ENCODE data around the gene APLNR. TPM values are rescaled to one million over a fixed set of nuclear protein-coding genes. Genes with fewer than 3 reads are reported as not detected.

The APLNR gene
- total RNA-seq, 2 donors from 2014 or later, result 6.3 to 13.6 TPM

DNA sequence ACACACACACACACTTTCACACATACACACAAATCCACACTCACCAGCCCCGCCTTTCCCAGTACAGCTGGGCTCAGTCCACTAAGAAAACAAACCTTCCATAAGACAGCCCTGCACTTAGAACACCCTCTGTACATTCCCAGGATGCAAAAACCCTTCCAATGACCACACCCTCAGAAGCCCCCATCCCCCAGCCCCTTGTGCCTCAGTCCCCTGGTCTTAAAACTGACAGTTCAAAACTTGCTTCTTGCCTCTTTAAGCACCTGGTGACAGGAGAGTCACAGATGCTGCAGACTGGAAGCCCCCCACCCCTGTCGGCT is 23.0 kb downstream of the APLNR start:
- Histone ChIP-seq H3K9me3 (no peaks in the 10 kb centered on the region), H3K27ac (no peak overlapping the region), H3K4me3 (no peak overlapping the region), H3K27me3 (no peaks in the 10 kb centered on the region), H3K4me1 (peaks cover 0 to 40% of the 10 kb centered on the region in 2 donors), H3K36me3 (no peaks in the 10 kb centered on the region)
- DNase-seq (ENCODE audit: low spot score), result no peak
- TF ChIP-seq, protein P1, sequence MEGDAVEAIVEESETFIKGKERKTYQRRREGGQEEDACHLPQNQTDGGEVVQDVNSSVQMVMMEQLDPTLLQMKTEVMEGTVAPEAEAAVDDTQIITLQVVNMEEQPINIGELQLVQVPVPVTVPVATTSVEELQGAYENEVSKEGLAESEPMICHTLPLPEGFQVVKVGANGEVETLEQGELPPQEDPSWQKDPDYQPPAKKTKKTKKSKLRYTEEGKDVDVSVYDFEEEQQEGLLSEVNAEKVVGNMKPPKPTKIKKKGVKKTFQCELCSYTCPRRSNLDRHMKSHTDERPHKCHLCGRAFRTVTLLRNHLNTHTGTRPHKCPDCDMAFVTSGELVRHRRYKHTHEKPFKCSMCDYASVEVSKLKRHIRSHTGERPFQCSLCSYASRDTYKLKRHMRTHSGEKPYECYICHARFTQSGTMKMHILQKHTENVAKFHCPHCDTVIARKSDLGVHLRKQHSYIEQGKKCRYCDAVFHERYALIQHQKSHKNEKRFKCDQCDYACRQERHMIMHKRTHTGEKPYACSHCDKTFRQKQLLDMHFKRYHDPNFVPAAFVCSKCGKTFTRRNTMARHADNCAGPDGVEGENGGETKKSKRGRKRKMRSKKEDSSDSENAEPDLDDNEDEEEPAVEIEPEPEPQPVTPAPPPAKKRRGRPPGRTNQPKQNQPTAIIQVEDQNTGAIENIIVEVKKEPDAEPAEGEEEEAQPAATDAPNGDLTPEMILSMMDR (IDR thresholded peaks at IDR 0.05), result no peak

DNA sequence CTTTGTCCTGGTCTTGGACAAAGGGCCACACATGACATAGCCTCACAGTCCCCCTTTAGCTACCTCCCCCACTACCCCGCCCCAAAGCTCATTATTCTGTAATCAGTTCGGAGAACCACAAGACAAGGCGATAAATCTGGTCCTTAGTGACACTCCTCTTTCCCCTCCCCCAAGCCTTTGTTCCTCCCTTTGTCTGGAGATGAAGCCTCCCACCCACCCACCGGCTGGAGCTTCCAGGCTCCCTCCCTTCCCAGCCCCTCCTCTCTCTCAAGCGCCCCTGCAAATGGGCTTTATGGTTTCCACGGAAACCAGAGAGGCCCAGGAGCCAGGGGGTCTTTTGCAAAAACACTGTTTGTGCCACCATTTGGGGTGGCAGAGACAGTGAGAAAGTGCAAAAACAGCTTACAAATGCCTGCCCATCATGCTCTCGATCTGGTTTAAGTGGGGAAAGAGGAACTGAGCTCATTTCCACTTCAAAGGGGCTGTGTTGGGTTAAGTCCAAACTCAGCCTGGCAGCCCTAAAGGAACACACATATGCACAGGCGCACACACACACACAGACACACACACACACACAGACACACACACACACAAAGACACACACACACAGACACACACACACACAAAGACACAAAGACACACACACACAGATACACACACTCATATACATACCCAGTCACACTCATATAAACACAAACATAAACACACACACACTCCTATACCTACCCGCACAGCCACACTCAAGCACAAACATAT is 23.5 kb downstream of the APLNR start:
- H3K4me1 ChIP-seq, result peaks cover 0 to 34% of the 10 kb centered on the region in 2 donors
- no peak overlapping the region for H3K4me3 ChIP-seq

DNA sequence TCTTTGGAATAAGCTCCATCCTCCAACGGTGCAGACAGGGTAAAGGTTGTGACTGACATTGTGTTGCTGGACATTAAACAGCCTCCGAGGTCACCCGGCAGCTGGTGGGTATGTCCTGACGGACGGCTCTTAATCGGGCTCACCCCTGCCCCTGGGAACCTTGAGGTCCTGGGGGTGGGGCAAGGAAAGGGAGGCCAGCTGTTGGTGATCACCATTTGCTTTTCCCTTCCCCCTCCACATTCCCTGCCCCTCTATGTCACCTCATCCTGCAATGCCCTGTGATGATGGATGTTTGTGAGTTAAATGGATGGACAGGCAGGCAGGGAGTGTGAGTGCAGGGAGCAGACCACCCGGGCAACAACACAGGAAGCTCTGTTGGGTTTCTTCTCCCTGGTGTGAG is 26.3 kb downstream of the APLNR start:
- TF ChIP-seq, protein P1 (IDR thresholded peaks at IDR 0.05), result no peak
- H3K9me3 ChIP-seq, result no peaks in the 10 kb centered on the region
- no peaks in the 10 kb centered on the region for H3K36me3 ChIP-seq
- H3K27me3 ChIP-seq, result no peaks in the 10 kb centered on the region
- H3K4me3 ChIP-seq, result no peak overlapping the region
- H3K4me1 ChIP-seq, result peaks cover 0 to 22% of the 10 kb centered on the region in 2 donors
- no peak overlapping the region for H3K27ac ChIP-seq
- DNase-seq (ENCODE audit: low spot score), result no peak

More for the DNA sequence above, 23.5 kb downstream of the APLNR start:
- TF ChIP-seq, protein P1 (IDR thresholded peaks at IDR 0.05), result no peak
- Histone ChIP-seq H3K27me3 (no peaks in the 10 kb centered on the region), H3K27ac (peak overlapping the region; percentile 52 to 63), H3K36me3 (no peaks in the 10 kb centered on the region), H3K9me3 (no peaks in the 10 kb centered on the region)
- DNase-seq (ENCODE audit: low spot score), result no peak

DNA sequence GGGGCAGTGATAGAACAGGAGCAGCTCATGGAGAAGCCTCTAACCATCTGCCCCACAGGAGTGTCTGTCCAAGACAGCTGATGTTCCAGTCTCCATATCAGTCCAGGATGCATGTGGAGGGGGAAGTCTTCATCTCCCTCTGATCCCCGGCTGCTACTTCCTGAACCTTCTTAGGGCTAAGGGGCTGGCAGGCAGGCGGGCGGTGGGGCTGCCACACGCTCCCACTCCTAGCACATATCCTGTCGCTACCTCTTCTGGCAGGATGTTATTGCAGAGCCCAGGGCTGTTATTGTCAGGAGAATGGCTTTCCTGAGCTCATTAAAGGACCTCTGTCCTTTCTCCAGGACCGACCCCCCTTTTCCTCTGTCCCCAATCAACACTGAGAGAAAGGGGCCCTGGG is 29.9 kb downstream of the APLNR start:
- DNase-seq (ENCODE audit: low spot score), result no peak
- no peak overlapping the region for H3K27ac ChIP-seq
- TF ChIP-seq, protein P1 (IDR thresholded peaks at IDR 0.05), result no peak

DNA sequence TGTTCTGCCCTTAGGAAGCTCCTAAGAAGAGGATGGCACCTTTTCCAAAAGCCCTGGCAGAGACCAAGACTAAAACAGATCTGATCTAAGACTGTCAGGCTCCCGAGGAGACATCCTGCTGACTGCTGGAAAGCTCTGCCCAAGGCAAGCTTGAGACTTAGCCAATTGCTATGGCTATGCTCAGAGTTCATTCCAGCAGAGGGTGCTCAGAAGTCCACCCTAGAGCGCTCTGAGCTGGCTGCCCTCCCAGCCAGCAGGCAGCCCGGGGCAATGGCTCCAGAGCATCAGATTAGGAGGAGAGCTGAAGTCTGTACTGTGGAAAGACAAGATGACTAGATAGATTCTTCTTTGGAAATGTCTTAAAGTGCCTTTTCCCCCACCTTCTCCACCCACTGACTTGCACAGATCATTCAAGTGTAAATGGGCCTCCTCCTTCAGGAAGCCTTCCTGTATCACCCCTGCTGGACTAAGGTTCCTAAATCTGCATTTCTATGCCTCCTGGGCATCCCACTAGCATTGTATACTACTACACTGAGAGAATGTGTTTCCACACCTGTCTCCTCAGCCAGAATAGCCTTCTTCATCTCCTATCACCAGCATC is 31.9 kb downstream of the APLNR start:
- Histone ChIP-seq H3K36me3 (no peaks in the 10 kb centered on the region), H3K4me1 (peaks cover 0 to 50% of the 10 kb centered on the region in 2 donors), H3K27ac (no peak overlapping the region), H3K27me3 (no peaks in the 10 kb centered on the region), H3K4me3 (no peak overlapping the region), H3K9me3 (no peaks in the 10 kb centered on the region)
- no peak for DNase-seq (ENCODE audit: low spot score)
- TF ChIP-seq, protein P1 (IDR thresholded peaks at IDR 0.05), result peak in 1 of 2 donors; percentile 25

More for the DNA sequence above, 29.9 kb downstream of the APLNR start:
- no peak overlapping the region for H3K4me3 ChIP-seq
- peaks cover 0 to 30% of the 10 kb centered on the region in 2 donors for H3K4me1 ChIP-seq
- no peaks in the 10 kb centered on the region for H3K9me3 ChIP-seq
- H3K27me3 ChIP-seq, result no peaks in the 10 kb centered on the region
- no peaks in the 10 kb centered on the region for H3K36me3 ChIP-seq
